SK-N-SH (cell line): ENCODE data around the gene GNB2. TPM values are rescaled to one million over a fixed set of nuclear protein-coding genes. Genes with fewer than 3 reads are reported as not detected.

Experiments
- CTCF ChIA-PET: fragments of 300-600, 350-600 bp; formaldehyde crosslinking; extraction: SDS; loops from one replicate; lab custom pipeline; 2021; lab: Yijun Ruan, JAX
- POLR2A ChIA-PET: fragments of 350-600 bp; sonication (Branson Sonifier 250); formaldehyde crosslinking; extraction: SDS; loops from one replicate; lab custom pipeline; 2020; ENCODE audit warnings: antibody characterized with exemption, inconsistent platforms; lab: Yijun Ruan, JAX
- DNase-seq: peaks from one replicate; pipeline ENCODE4 v3.0.0; 2012
- H2AFZ ChIP-seq: fragments of 200-600 bp; sonication (generic); 2 replicates; pipeline ENCODE4 v1.8.1; 2016; ENCODE audit warnings: antibody characterized with exemption, mild to moderate bottlenecking, low read depth
- H3F3A ChIP-seq: fragments of 200-600 bp; sonication (generic); replicated peaks from 2 replicates; pipeline ENCODE3; 2016; ENCODE audit warnings: antibody characterized with exemption, mild to moderate bottlenecking; ENCODE audit not compliant: insufficient read depth
- H3K27ac ChIP-seq, 2 experiments: fragments of 200-500 bp in 1 of 2; fragments of 200-600 bp in 1 of 2; sonication (Bioruptor generic) in 1 of 2; sonication (generic), shearing (Covaris generic) in 1 of 2; 2 replicates each; pipeline versions ENCODE4 v1.5.1 to v1.6.1; 2014 to 2016; ENCODE audit warnings: low read depth in 2 of 2, inconsistent platforms in 1 of 2, low read length in 1 of 2, mild to moderate bottlenecking in 1 of 2, mixed read lengths in 1 of 2
- H3K27me3 ChIP-seq: fragments of 200-600 bp; sonication (generic), shearing (Covaris generic); 2 replicates; pipeline ENCODE4 v1.6.1; 2016; ENCODE audit warnings: mixed run types; ENCODE audit not compliant: insufficient read depth
- H3K36me3 ChIP-seq, 2 experiments: fragments of 200-500 bp in 1 of 2; fragments of 200-600 bp in 1 of 2; sonication (Bioruptor generic) in 1 of 2; sonication (generic) in 1 of 2; replicated peaks in 1 of 2; 2 replicates each; pipeline versions ENCODE3 to v1.5.1; 2014 to 2016; ENCODE audit warnings: low read length in 1 of 2, mild to moderate bottlenecking in 1 of 2; ENCODE audit not compliant: insufficient read depth in 2 of 2, control insufficient read depth in 1 of 2
- H3K4me1 ChIP-seq, 2 experiments: fragments of 200-500 bp in 1 of 2; fragments of 200-600 bp in 1 of 2; sonication (Bioruptor generic) in 1 of 2; sonication (generic), shearing (Covaris generic) in 1 of 2; 2 replicates each; pipeline versions ENCODE4 v1.5.1 to v1.6.1; 2014 to 2016; ENCODE audit warnings: low read depth in 1 of 2, low read length in 1 of 2, mixed run types in 1 of 2; ENCODE audit not compliant: insufficient read depth in 2 of 2, control insufficient read depth in 1 of 2
- H3K4me2 ChIP-seq: fragments of 200-600 bp; sonication (generic), shearing (Covaris generic); 2 replicates; pipeline ENCODE4 v1.6.1; 2017; ENCODE audit warnings: mixed run types
- H3K4me3 ChIP-seq, 2 experiments: fragments of 200-500 bp in 1 of 2; fragments of 200-600 bp in 1 of 2; sonication (Bioruptor generic) in 1 of 2; sonication (generic), shearing (Covaris generic) in 1 of 2; 2 replicates each; pipeline versions ENCODE4 v1.5.1 to v1.8.1; 2014 to 2016; ENCODE audit warnings: low read depth in 2 of 2, inconsistent platforms in 1 of 2, low read length in 1 of 2, mild to moderate bottlenecking in 1 of 2, mixed read lengths in 1 of 2, moderate library complexity in 1 of 2
- H3K79me2 ChIP-seq: fragments of 200-600 bp; sonication (generic); 2 replicates; pipeline ENCODE4 v1.8.1; 2017; ENCODE audit warnings: mild to moderate bottlenecking; ENCODE audit not compliant: insufficient read depth
- H3K9ac ChIP-seq: fragments of 200-600 bp; sonication (generic); 2 replicates; pipeline ENCODE4 v1.6.1; 2017; ENCODE audit warnings: mixed run types
- H3K9me2 ChIP-seq: fragments of 200-600 bp; sonication (generic); 2 replicates; pipeline ENCODE4 v1.6.1; 2017; ENCODE audit warnings: mixed run types
- H3K9me3 ChIP-seq: fragments of 200-600 bp; sonication (generic); 2 replicates; pipeline ENCODE4 v1.6.1; 2017; ENCODE audit warnings: mixed run types, mild to moderate bottlenecking, moderate library complexity
- H4K20me1 ChIP-seq: fragments of 200-600 bp; sonication (generic); 2 replicates; pipeline ENCODE4 v1.6.1; 2017; ENCODE audit warnings: mild to moderate bottlenecking, mixed run types; ENCODE audit not compliant: insufficient read depth
- CHD2 ChIP-seq: fragments of 150-350 bp; IDR thresholded peaks from 2 replicates; pipeline ENCODE4 v1.6.1; 2018; ENCODE audit warnings: low read length; ENCODE audit not compliant: partially characterized antibody
- FOSL2 ChIP-seq: IDR thresholded peaks from 2 replicates; pipeline ENCODE4 v1.4.0; 2012; ENCODE audit warnings: low read depth, mild to moderate bottlenecking, moderate library complexity, borderline replicate concordance
- NFIC ChIP-seq: IDR thresholded peaks from 2 replicates; pipeline ENCODE4 v1.4.0; 2012; ENCODE audit warnings: borderline replicate concordance
- PBX3 ChIP-seq: IDR thresholded peaks from 2 replicates; pipeline ENCODE4; 2012
- RAD21 ChIP-seq: IDR thresholded peaks from 2 replicates; pipeline ENCODE4 v1.6.1; 2012; ENCODE audit warnings: mild to moderate bottlenecking, low read length
- SMC3 ChIP-seq: IDR thresholded peaks from 2 replicates; pipeline ENCODE4 v1.6.1; 2012; ENCODE audit warnings: low read depth, low read length, improper control_type of control experiment
- TAF1 ChIP-seq: IDR thresholded peaks from 2 replicates; pipeline ENCODE4 v1.6.1; 2012; ENCODE audit warnings: low read depth, mild to moderate bottlenecking, low read length, moderate library complexity, borderline replicate concordance
- TEAD4 ChIP-seq: IDR thresholded peaks from 2 replicates; pipeline ENCODE4 v1.4.0; 2012; ENCODE audit warnings: mild to moderate bottlenecking, borderline replicate concordance; ENCODE audit not compliant: insufficient read depth
- WGBS: methylation state at CpG from one replicate; pipeline ENCODE4 v1.1.6; 2017; ENCODE audit warnings: low lambda C conversion rate; 5-methylcytosine and 5-hydroxymethylcytosine counted together
- polyA plus RNA-seq, 3 experiments: library from polyadenylated mRNA; depleted of rRNA; stranded (reverse); fragments of >200 nt; gene quantifications; 2 replicates each; pipeline ENCODE4 v1.2.3, GENCODE V29; 2012

GNB2 gene
- polyA plus RNA-seq, 1 of the 3 experiments (the other 2 are of a cell fraction) = 398 TPM

- POLR2A ChIA-PET = interaction anchor here (1.2 to 2.3 kb wide), 5 partner anchors 11 to 168 kb away, joined by 5 to 24 read pairs (median 9); partner anchors contain the start of genes EPO, MOSPD3, SLC12A9 and SRRT
- TF ChIP-seq NFIC (peak; percentile 55; the same call in 1 of the 2 replicates), TEAD4 (no peak)
- peak overlapping the region; percentile 95 for H3K9ac ChIP-seq
- DNase-seq = peak; percentile 58
- peaks cover 6 to 14% of the 10 kb centered on the region in 2 experiments; a peak in 2 of 4 replicates for H3K4me1 ChIP-seq
- peak overlapping the region; percentile 97 for H3K4me2 ChIP-seq
- peaks cover 0 to 14% of the 10 kb centered on the region in 2 experiments for H3K36me3 ChIP-seq
- peak overlapping the region; percentile 95 for H2AFZ ChIP-seq
- H3K27me3 ChIP-seq = no peaks in the 10 kb centered on the region
- H3K4me3 ChIP-seq = peak overlapping the region; percentile 62 to 92
- no peak overlapping the region; a peak in 1 of 4 replicates for H3K27ac ChIP-seq
- 19% methylated on average over 34 of the region's 34 CpGs for WGBS
- H4K20me1 ChIP-seq = no peaks in the 10 kb centered on the region; the same call in 1 of the 2 replicates
- peaks cover 8% of the 10 kb centered on the region for H3F3A ChIP-seq
- peaks cover 25% of the 10 kb centered on the region for H3K79me2 ChIP-seq
- CTCF ChIA-PET = interaction anchor here (0.9 to 17.6 kb wide), 11 partner anchors 9 to 238 kb away, joined by 3 to 344 read pairs (median 9); partner anchors contain the start of genes EPO, GIGYF1, SLC12A9 and SRRT
- H3K9me3 ChIP-seq = no peaks in the 10 kb centered on the region
- no peaks in the 10 kb centered on the region for H3K9me2 ChIP-seq
Measured at GRCh38 chr7:100706672-100707311, 33.3 kb downstream of the GNB2 start.

GRCh38 chr7:100708395-100708794, 34.9 kb downstream of the GNB2 start:
- H3K27ac ChIP-seq = no peak overlapping the region
- WGBS = 93% methylated on average over 6 of the region's 6 CpGs

More at GRCh38 chr7:100708395-100708794, 34.9 kb downstream of the GNB2 start:
- H3K4me3 ChIP-seq = no peak overlapping the region
- no peaks in the 10 kb centered on the region; the same call in 1 of the 2 replicates for H4K20me1 ChIP-seq
- no peak for TF ChIP-seq PBX3
- no peak for TF ChIP-seq RAD21
- TF ChIP-seq TEAD4 = no peak
- no peak for TF ChIP-seq SMC3
- no peak for TF ChIP-seq TAF1
- TF ChIP-seq CHD2 = no peak
- TF ChIP-seq NFIC = no peak
- TF ChIP-seq FOSL2 = no peak
- peaks cover 25% of the 10 kb centered on the region for H3K79me2 ChIP-seq
- H3K4me2 ChIP-seq = no peak overlapping the region
- H3K4me1 ChIP-seq = peaks cover 6 to 14% of the 10 kb centered on the region in 2 experiments; a peak in 2 of 4 replicates
- H3K9ac ChIP-seq = no peak overlapping the region
- H2AFZ ChIP-seq = no peak overlapping the region
- DNase-seq = no peak
- H3K27me3 ChIP-seq = no peaks in the 10 kb centered on the region
- H3K9me3 ChIP-seq = no peaks in the 10 kb centered on the region
- no peaks in the 10 kb centered on the region for H3K9me2 ChIP-seq
- ChIA-PET POLR2A (interaction anchor here (1.1 kb wide), 1 partner anchor 144 kb away, joined by 3 read pairs; the partner anchor contains the start of gene SLC12A9), CTCF (interaction anchor here (0.9 to 17.6 kb wide), 7 partner anchors 16 to 350 kb away, joined by 3 to 344 read pairs (median 3); partner anchors contain the start of genes EPO and SLC12A9)
- H3F3A ChIP-seq = peaks cover 8% of the 10 kb centered on the region
- H3K36me3 ChIP-seq = peaks cover 0 to 14% of the 10 kb centered on the region in 2 experiments
